ENCODE results near the gene SEMA6B. TPM values are rescaled to one million over a fixed set of nuclear protein-coding genes. Genes with fewer than 3 reads are reported as not detected.

Gene SEMA6B
- total and polyA plus RNA-seq, 10 of the 15 experiments (the other 5 are each of a cell fraction or from before 2014, with no cell fraction given), result 0.13 TPM; not detected in 9

DNA sequence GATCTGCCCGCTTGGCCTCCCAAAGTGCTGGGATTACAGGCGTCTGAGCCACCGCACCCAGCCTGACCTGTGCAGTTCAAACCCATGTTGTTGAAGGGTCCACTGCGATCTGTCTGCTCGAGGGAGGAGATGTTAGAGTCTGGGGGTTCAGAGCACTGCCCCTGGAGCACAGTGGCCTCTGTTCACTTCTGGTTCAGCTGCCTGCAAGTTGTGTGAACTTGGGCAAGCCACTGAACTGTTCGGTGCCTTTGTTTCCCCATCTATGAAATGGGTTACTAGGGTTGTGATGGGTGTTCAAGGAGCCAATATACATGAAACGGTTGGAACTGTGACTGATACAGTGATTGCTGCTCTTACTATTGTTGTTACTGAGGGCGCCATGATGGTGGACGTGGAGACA lies 26.1 kb downstream of the SEMA6B start:
- no peak overlapping the region for H3K9ac ChIP-seq (ENCODE audit: control insufficient read depth, insufficient read depth, low read length)
- H3K9me3 ChIP-seq (replicated peaks; ENCODE audit: control insufficient read depth, insufficient read depth, low read length), result no peaks in the 10 kb centered on the region; the same call in 2 of the 3 replicates
- H3K4me1 ChIP-seq (ENCODE audit: control insufficient read depth, insufficient read depth, low read length), result no peaks in the 10 kb centered on the region
- ChIA-PET CTCF (no interaction called here), SMC1A (ENCODE audit: uncharacterized antibody, unreplicated experiment) (no interaction called here), RAD21 (ENCODE audit: unreplicated experiment) (no interaction called here), POLR2A (no interaction called here)
- in situ Hi-C loops (cut with MboI) (no loop called here), intact Hi-C loops (cut with micrococcal nuclease; ENCODE audit: unreplicated experiment) (no loop called here)
- ATAC-seq (no peak), FAIRE-seq (no peak), DNase-seq (ENCODE audit: low read depth, low spot score) (no peak)
- H3K79me2 ChIP-seq (ENCODE audit: control insufficient read depth, insufficient read depth, low read length), result no peaks in the 10 kb centered on the region
- no peaks in the 10 kb centered on the region; a peak in 1 of 4 replicates for H3K27me3 ChIP-seq (replicated peaks in 1 of 2; ENCODE audit: control insufficient read depth in 2 of 2, insufficient read depth in 2 of 2, low read length in 1 of 2)
- TF ChIP-seq GABPA (IDR thresholded peaks at IDR 0.05; ENCODE audit: low read depth), result no peak
- TF ChIP-seq, protein P1, sequence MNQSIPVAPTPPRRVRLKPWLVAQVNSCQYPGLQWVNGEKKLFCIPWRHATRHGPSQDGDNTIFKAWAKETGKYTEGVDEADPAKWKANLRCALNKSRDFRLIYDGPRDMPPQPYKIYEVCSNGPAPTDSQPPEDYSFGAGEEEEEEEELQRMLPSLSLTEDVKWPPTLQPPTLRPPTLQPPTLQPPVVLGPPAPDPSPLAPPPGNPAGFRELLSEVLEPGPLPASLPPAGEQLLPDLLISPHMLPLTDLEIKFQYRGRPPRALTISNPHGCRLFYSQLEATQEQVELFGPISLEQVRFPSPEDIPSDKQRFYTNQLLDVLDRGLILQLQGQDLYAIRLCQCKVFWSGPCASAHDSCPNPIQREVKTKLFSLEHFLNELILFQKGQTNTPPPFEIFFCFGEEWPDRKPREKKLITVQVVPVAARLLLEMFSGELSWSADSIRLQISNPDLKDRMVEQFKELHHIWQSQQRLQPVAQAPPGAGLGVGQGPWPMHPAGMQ (IDR thresholded peaks at IDR 0.05; ENCODE audit: borderline replicate concordance), result no peak
- TF ChIP-seq ATF7 (IDR thresholded peaks at IDR 0.05; ENCODE audit: low read depth), result no peak
- no peak for TF ChIP-seq CBFB (IDR thresholded peaks at IDR 0.05; ENCODE audit: low read depth)
- no peak for TF ChIP-seq WRNIP1 (IDR thresholded peaks at IDR 0.05; ENCODE audit: borderline replicate concordance, low read depth, low read length)
- TF ChIP-seq SUPT20H (IDR thresholded peaks at IDR 0.05; ENCODE audit: borderline replicate concordance, control insufficient read depth, low read depth, low read length), result no peak
- no peak for TF ChIP-seq TBL1XR1 (IDR thresholded peaks at IDR 0.05; ENCODE audit: low read depth, low read length)
- TF ChIP-seq, protein P2, sequence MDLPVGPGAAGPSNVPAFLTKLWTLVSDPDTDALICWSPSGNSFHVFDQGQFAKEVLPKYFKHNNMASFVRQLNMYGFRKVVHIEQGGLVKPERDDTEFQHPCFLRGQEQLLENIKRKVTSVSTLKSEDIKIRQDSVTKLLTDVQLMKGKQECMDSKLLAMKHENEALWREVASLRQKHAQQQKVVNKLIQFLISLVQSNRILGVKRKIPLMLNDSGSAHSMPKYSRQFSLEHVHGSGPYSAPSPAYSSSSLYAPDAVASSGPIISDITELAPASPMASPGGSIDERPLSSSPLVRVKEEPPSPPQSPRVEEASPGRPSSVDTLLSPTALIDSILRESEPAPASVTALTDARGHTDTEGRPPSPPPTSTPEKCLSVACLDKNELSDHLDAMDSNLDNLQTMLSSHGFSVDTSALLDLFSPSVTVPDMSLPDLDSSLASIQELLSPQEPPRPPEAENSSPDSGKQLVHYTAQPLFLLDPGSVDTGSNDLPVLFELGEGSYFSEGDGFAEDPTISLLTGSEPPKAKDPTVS (IDR thresholded peaks at IDR 0.05; ENCODE audit: low read depth, low read length), result no peak
- no peak for TF ChIP-seq EGR1 (IDR thresholded peaks at IDR 0.05; ENCODE audit: borderline replicate concordance in 1 of 2, low read depth in 2 of 2, low read length in 2 of 2)
- no peak overlapping the region for H3K27ac ChIP-seq (ENCODE audit: control insufficient read depth, insufficient read depth)
- WGBS (ENCODE audit: insufficient coverage, insufficient replicate concordance, low lambda C conversion rate, missing lambda C conversion rate), result 49% methylated on average over 9 of the region's 9 CpGs
- no peaks in the 10 kb centered on the region for H3K36me3 ChIP-seq (ENCODE audit: control insufficient read depth in 2 of 2, insufficient read depth in 2 of 2, low read length in 1 of 2)
- BruUV-seq (replicated peaks), result no TSS peak
- no peak overlapping the region for H2AFZ ChIP-seq (ENCODE audit: control insufficient read depth, low read depth, low read length)
- no peak overlapping the region for H3K4me2 ChIP-seq (ENCODE audit: control insufficient read depth, insufficient read depth)
- H3K4me3 ChIP-seq, result no peak overlapping the region
- H4K20me1 ChIP-seq (ENCODE audit: control insufficient read depth, insufficient read depth), result no peaks in the 10 kb centered on the region

Data from GM12878 (cell line).